NCI-H1417 (cell line): Measurements from ENCODE around the gene SFRP4.
A peak's percentile ranks its signal among the peaks of the same experiment; 100 is the strongest.
"Not testable (repeated sequence)": the region's sequence is repeated elsewhere in the genome, so short reads cannot be mapped to it uniquely, and the experiment has no call there.

ENCODE experiments used
- DNase-seq, 3 experiments: peaks; one replicate each; lab custom pipeline; 2025; lab: John Stamatoyannopoulos, UW

SFRP4 gene

DNA sequence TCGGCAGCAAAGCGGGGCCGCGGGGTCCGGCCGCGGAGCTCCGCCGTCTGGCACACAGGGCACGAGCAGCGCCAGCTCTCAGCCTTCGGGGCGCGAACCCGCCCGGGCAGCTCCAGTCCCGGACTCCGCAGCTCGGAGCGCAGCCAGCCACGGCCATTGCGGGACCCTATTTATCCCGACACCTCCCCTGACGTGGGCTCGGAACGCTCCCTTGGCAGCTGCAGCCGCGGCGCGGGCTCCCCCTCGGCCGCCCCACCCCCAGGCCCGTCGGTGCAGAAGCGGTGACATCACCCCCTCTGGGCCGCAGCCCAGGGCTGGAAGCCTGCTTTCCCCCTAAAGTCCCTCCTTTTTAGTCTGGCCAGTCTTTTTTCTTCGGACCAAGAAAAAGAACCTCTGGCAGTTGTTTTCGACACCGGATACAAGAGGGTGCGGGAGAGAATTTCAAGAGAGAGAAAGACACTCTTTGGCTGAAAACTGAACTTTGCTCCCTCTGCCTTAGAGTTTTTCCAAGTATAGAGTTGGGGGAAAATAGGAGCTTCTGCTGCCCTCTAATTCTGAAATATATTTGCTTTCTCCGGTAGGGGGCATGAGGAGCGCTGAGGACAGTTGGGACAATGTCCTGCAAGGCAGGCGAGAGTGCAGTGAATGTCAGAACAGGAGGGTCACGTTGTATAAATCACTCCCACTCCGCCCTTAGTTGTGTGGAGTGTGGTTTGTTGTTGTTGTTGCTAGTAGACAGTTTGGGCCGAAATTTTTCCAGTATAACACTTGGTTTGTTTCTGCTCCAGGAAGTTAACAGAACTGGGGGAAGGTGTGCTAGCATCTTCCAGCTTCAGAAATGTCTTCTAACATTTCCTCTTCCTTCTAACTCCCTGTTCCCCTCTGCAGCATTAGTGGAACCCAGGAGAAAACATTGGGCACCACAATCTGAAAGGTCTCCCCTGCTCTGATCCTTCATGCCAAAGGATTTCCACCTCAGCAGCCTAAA, at the start of gene SFRP4:
TSS of gene SFRP4 (minus strand) at position 145 of the 988 bp plus-strand sequence. CDS start 280 bp downstream, outside the sequence.
- DNase-seq, result peak; percentile 11 to 42 (median 29)

DNA sequence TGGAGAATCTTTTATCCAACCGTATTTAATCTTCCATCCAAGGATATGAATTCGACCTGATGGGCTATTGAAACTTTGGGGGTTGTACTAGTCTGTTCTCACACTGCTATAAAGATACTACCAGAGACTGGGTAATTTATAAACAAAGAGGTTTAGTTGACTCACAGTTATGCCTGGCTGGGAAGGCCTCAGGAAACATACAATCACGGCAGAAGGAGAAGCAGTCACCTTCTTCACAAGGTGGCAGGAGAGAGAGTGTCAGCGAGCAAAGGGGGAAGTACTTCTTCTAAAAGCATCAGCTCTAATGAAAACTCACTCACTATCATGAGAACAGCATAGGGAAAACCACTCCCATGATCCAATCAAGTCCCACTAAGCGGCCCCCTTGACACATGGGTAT, 47.6 kb upstream of the SFRP4 start:
- DNase-seq, result no peak

DNA sequence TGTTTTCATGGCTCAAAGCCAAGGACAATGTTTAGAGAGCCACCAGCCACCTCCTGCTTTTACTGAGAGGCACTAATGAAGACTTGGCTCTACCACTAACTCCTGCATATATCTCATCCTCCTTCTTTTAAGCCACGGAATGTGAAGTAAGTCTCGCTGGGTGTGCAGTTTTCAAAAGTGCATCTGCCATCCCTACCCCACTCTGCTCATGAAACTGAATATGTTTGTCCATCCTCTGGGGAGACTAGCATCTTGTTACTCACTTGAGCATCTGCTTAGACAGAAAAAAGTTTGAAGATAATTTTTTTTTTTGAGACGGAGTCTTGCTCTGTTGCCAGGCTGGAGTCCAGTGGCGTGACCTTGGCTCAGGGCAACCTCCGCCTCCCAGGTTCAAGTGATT, 44.6 kb upstream of the SFRP4 start:
- DNase-seq, result no peak

DNA sequence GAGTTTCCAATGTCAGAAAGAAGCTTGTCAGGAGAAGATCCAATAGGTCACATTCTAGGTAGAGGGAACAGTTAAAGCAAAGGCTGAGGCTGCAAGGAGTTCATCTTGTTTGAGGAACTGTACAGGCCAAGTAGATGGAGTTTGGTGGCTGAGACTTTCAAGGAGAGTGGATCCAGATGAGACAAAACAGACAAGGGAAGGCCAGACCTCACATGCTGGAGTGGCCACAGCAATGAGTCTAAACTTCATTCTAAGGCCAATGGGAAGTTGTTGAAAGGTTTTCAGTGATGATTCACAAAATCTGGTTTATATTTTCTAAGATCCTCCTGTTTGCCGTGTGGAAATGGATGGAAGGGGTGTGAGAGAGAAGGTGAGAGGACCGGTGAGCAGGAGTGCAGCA, 43.9 kb upstream of the SFRP4 start:
- no peak for DNase-seq

DNA sequence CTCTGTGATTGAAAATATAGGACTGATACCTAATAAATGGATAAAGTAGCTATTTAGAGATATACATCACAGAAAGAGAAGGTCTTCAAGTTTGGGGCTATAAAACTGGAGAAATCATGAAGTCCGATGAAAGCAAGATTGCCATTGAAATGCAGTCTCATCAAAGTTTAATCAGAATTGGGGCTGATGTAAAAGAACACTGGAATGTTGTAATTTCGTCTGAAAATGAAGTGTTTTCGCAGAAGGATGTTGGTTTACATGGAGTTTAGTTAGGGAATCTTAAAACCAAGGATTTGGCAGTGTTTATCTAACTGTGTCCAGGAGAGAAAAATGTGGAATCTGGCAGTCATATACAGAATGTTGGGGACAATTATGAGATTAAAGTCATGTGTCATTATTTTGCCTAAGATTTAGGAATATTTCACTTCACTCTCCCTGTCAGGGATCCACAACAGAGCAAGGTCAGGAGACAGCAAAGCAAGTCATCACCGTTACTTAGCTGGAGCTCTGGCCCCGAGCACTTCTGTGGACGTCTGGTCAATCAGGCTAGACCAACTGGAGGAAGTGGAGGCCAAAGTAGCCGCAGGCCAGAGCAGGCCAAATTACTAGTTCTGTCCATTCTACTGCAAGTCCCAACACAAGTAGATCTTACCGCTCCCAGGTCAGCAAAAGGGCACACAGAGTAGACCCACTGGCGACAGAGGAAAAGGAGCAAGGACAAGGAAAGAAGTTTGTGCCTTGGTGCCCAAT, 40.8 kb upstream of the SFRP4 start:
- DNase-seq, result no peak

DNA sequence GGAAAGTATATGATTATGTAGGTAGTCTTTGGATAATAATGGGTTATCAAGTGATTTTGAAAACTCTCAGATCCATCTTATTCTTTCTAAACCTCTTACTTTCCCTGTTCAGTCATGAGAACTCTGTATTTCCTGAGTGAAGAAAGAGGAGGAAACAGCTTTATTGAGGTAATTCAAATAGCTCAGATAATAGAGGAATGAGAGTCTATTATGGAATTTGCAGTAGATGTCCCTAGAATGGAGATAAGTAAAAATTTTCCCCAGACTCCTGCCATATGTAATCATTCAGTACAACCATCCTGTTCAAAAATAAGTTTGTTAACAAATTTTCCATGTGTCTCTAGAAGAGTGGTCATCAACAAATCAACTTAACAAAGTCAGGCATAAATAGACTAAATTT, 40.2 kb upstream of the SFRP4 start:
- no peak for DNase-seq

DNA sequence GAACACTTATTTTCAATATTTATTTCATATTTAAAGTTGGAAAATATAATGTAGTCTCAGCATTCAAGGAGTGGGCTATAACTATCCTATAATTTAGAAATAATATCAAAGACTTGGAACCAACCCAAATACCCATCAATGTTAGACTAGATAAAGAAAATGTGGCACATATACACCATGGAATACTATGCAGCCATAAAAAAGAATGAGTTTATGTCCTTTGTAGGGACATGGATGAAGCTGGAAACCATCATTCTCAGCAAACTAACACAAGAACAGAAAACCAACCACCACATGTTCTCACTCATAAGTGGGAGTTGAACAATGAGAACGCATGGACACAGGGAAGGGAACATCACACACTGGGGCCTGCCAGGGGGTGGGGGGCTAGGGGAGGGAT, 37.6 kb upstream of the SFRP4 start:
- DNase-seq, result not testable (repeated sequence)

DNA sequence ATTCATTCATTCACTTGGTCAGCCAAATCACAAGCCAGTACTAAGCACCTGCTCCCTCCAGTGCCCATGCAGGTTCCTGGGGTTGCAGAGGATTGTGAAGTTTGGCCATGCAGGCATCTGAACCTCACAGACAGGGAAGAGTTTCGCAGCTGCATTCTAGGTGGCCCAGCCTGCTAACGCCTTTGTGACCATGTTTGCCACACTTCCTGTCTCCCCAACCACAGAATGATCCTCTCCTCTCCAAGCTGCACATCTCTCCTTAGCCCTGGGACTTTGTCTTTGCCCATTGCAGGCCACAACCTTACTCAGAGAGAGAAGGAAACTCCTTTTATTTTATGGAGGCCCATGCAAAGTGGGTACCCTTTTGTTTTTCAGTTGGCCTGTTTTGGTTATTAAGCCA, 35.6 kb upstream of the SFRP4 start:
- no peak for DNase-seq

DNA sequence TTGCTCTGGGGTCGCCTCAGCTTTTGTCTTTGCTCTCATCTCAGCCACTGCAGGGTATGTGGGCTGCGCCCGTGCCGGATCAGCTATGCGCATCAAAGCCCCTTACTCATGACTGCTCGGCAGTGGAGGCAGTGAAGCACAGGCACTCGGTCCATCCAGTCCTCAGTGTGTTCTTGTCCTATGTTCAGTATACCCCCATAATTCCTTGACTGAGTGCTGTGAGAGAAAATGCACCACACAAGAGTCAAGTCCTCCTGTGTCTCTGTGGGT, 31.3 kb upstream of the SFRP4 start:
- no peak for DNase-seq

DNA sequence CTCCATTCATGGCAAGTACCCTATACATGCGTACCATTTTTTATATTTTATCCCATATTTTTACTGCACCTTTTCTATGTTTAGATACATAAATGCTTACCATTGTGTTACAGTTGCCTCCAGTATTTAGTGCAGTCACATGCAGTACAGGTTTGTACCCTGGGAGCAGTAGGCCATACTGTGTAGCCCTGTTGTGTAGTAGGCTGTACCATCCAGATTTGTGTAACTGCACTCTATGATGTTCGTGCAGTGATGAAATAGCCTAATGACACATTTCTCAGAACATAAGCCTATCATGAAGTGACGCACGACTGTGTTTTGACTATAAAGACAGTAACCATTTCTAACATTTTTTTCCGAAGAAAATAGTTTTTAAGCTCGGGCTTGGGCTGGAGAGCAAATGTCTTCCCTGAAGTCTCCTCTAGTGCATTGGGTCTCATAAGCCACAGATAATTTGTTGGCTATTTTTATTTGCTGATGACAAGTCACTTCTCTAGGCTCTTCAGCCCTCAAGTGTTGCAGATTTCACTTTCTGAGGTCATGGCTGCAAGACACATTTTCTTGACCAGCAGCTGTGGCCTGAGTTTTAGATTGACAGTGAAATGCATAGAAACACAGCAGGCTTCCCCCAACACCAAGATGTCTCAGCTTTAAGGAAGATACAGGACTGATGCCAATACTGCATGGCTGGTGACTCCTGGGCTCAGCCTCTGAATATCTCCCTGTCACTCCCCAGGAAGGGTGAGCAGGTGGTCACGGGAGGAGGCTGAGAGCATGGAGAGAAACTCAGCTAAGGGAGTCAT, 30.7 kb upstream of the SFRP4 start:
- no peak for DNase-seq

DNA sequence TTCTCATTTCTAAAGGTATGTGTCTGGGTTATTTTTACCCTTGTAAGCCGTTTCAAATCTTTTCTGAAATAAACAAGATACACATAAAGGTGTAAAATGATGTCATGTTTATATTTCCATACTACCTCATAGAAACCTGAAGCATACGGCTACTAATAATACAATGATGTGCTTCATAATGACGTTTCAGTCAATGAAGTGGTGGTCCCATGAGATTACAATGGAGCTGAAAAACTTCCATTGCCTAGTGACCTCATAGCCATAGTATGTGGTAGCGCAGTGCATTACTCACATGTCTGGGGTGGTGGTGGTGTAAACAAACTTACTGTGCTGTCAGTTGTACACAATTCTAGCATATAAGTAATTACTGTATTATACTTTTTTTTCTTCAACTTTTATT, 28.7 kb upstream of the SFRP4 start:
- DNase-seq, result no peak

DNA sequence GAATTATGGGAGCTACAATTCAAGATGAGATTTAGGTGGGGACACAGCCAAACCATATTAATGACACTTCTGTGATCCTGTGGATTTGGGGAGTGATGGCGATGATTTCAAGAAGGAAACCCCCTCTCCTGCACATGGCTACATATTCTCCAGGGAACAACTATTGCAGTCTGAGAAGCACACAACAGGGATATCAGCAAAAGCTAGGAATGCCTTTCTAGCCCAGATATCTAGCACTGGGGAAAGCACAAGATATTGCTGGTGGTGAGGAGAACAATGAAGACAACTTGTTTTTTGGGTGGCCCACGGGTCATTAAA, 28.1 kb upstream of the SFRP4 start:
- DNase-seq, result no peak

DNA sequence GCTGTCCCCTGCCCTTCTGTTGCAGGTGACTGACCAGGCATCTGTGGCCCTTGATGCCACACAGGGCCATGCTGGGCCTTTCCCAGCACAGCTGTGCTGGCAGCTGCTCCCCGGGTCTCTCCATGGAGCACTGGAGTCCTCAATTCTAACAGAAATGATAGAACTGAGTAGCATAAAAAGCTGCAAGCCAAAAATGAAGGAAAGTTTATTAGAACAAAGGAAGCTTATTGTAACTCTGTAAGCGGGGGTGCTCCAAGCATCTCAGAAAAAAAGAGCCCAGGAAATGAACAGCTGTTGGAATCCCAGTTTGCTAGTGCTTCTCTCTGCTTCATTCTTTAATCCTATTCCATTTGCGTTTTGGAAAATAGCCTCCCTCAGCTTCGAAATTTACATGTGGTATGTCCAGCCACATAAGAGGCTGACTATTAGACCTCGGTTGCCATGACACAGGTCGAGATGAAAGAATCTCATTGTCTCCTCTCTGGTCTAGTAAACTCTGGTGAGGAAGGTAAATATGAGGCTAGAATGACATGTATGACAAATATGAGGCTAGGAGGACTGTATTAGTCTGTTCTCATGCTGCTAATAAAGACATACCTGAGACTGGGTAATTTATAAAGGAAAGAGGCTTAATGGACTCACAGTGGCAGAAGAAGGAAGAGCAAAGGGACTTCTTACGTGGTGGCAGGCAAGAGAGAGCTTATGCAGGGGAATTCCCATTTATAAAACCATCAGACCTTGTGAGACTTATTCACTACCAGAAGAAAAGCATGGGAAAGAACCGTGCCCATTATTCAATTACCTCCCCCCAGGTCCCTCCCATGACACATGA, 27.5 kb upstream of the SFRP4 start:
- no peak for DNase-seq

DNA sequence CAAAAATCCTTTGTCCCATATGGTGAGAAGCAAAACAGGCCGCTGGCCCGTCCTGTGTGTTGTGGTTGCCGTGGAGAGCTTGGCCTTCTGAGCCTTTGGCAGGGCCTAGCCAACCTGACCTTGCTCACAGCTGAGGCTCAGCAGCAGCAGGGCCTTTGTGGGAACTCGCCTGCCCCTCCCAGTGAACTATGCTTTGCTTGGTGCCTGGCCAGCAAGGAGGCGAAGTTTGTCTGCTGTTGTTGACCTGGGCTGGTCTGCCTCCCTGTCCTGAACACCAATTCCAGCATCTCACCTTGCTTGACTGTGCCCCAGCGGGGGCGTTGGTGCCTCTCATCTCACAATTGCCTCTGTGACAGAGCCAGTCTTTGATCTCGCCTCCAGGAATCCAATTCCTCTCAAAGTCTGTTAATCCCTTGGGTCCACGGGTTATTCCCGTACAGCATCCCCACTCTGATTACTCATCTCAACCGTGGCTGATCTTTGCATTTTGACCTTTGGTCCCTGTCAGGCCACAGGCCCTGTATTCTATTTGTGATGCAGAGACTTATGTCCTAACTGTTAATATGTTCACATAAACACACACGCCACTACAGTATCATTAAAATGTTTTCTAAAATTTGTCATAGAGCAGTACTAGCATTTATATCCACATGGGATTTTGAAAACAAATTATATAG, 26.5 kb upstream of the SFRP4 start:
- no peak for DNase-seq

DNA sequence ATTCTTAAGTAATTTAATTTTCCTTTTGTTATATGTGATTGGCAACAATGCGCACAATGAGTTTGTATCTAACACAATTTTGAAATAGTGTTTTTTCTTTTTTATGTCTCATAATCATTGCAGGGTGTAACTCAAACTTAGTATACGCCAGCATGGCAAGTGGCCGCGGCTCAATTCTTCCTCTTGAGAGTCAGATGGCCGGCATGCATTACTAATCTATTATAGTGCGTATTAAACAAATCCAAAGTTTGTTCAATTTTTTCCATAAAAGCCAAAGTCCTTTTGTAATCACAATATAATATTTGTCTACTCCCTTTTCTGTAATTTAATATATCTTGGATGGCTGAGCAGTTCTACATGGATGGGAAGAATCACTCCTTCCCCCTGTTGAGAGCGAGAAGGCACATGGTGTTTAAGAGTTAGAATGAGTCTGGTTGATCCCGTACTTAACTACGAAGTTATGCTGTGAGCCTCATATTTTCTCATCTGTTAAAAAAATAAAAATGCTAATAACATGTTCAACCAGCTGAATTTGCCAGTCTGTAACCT, 16.5 kb upstream of the SFRP4 start:
- no peak for DNase-seq

DNA sequence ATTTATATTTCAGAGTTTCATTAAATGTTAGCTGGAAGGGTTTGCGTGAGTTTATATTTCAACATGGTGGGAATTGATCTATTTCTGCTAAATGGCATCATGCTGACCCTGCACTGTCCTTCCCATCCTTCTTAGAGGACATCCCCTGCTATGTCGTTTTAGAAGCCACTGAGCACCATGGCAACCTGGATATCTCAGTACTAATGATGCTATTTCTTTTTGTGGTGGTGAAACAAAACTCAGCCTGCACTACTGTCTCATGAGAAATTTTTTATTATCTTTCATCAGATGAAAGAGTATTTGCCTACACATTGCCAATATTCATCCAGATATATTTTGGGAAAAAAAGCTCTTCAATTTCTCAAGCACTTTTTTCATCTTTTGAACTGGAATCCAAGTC, 15.9 kb upstream of the SFRP4 start:
- no peak for DNase-seq

DNA sequence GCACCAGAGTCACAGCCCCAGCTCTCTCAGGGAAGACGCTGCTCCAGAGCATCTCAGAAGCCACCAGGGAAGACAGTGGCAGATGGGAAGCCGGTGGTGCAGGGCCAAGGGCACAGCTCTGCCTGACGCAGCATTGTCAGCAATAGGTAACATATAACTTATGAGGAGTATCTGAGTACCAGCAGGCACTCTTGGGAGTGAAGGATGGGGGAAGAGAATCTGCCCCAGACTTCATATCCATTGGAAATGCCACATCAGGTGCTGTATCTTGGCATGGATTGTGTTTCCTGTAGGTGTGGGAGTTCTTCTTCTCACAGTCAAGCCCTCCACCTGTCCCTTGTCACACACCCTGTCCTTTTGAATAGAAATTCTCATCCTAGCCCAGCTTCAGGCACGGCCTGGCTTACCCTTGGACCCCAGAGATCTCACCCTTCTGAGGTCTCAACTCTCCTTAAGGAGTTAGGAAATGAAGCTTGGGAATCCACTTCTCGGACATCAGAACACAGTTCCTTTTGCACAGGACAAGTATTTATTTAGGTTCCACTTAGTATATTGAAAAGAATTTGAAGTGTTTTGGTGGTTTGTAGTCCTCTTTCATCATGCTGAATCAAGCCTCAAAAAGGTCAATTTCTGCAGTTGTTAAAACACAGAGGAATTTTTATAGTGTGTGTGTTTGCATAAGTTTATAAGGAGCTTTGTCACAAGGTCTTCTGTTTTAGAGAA, 13.8 kb upstream of the SFRP4 start:
- DNase-seq, result no peak

DNA sequence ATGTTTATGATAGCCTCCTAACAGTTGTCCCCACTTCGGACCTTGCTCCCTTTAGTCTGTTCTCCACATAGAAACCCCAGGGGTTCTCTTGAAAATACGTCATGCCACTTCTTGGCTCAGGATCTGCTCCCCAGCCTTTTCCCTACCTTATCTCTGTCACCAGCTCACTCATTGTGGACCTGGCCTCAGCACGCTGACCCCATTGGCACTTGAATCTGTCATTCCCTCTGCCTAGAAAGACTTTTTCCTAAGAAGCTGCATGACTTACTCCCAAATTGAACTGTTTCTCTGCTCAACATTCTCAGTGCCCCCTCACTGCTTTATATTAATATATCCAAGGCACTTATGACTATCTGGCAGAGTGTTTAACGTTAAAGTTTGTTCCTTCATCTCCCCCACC, 12.3 kb upstream of the SFRP4 start:
- no peak for DNase-seq

DNA sequence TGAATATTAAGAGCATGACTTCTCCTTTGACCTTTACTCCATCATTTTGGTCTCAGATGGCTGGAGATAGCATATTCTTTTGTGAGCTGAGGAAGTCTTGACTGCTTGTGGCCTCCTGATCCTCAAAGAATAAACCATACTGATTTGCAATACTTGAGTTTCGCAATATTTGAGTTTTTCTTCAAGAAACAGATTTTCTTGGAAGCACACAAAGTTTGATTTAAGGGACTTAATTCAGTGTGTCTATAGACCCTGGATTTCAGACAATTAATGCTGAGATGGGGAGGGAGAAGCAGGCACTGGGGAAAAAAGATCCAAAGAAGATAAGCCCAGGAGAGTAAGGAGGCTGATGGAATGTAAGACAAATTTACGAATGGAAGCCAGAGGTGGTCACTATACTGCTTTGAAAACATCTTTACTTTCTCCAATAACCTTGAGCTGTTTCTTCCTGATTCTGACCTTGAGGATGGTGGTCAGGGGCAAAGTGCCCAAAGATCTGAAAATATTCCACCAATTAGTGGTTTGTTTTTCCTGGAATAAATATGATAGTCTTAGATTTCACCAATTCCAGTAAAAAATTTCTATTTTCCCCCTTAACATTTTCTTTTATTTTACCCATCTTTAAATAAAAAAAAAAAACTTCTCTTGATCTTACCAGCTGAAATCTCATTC, 11.3 kb upstream of the SFRP4 start:
- DNase-seq, result no peak

DNA sequence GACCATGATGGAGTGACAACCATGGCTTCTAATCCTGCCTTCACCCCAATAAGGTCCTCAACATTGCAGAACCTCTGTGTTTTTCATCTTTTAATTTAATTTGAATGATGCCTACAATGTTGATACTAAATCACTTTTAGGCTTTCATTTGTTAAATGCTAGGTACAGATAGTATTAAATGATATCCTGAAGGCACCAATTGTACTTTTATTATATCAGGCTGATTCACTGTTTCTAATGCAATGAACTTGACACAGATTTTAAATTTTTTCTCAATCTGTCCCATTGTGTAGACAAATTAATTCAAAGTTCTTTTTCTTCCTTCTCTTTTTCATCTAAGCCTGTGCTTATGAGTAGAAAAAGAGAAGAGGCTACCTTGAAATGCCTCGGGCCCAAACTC, 9.0 kb upstream of the SFRP4 start:
- DNase-seq, result no peak
